Astrocyte of the spinal cord (primary cell): Measurements from ENCODE around the gene CNEP1R1.
A peak's percentile ranks its signal among the peaks of the same experiment; 100 is the strongest.

ENCODE experiments used
- DNase-seq: peaks from one replicate; pipeline ENCODE4 v3.0.0; 2011; ENCODE audit warnings: low read depth, low spot score
- H3K4me3 ChIP-seq: 2 replicates; pipeline ENCODE4 v1.5.1; 2011; ENCODE audit warnings: low read depth, mild to moderate bottlenecking, low read length, moderate library complexity
- in situ Hi-C: cut with HindIII; loops from 2 replicates; pipeline ENCODE4 v1.10.0; 2017; ENCODE audit warnings: low sequenced_read_pairs
- TF ChIP-seq, protein P1 (sequence below): IDR thresholded peaks from 2 replicates; pipeline ENCODE4 v1.5.1; 2012; ENCODE audit warnings: low read depth, mild to moderate bottlenecking, low read length, inconsistent platforms

Gene CNEP1R1

GRCh38 chr16:50079397-50080140 is 54.5 kb downstream of the CNEP1R1 start:
- H3K4me3 ChIP-seq = no peak overlapping the region
- peak; percentile 20 for DNase-seq
- in situ Hi-C loops = no loop called here
- TF ChIP-seq, protein P1, sequence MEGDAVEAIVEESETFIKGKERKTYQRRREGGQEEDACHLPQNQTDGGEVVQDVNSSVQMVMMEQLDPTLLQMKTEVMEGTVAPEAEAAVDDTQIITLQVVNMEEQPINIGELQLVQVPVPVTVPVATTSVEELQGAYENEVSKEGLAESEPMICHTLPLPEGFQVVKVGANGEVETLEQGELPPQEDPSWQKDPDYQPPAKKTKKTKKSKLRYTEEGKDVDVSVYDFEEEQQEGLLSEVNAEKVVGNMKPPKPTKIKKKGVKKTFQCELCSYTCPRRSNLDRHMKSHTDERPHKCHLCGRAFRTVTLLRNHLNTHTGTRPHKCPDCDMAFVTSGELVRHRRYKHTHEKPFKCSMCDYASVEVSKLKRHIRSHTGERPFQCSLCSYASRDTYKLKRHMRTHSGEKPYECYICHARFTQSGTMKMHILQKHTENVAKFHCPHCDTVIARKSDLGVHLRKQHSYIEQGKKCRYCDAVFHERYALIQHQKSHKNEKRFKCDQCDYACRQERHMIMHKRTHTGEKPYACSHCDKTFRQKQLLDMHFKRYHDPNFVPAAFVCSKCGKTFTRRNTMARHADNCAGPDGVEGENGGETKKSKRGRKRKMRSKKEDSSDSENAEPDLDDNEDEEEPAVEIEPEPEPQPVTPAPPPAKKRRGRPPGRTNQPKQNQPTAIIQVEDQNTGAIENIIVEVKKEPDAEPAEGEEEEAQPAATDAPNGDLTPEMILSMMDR = no peak

DNA sequence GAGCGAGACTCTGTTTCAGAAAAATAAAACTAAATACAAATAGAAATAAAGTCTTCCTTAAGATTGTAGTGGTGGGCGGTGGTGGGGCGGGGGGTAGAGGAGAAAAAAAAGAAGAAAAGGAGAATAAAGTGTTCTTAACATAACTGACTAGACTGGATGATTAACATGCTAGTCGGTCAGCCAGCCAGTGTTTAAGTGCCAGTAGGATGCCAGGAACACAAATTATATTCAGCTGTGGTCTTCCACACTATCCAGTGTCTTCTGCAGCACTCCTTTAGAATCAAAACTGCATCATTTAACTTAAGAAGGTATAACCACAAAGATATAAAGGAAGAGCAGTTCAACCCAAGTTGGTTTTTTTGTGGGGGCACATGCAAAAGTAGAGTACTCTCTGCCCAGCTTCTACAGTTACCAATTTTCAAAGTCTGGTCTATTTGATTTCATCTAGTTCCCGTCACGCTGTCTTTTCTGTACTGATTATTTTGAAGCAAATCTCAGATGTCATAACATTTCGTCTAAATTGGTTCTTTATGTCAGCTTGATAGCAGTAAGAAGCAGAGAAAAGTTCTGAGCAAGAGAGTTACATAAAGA is 56.5 kb downstream of the CNEP1R1 start:
- H3K4me3 ChIP-seq = no peak overlapping the region
- TF ChIP-seq, protein P1 = no peak
- in situ Hi-C loops = no loop called here
- DNase-seq = no peak

DNA sequence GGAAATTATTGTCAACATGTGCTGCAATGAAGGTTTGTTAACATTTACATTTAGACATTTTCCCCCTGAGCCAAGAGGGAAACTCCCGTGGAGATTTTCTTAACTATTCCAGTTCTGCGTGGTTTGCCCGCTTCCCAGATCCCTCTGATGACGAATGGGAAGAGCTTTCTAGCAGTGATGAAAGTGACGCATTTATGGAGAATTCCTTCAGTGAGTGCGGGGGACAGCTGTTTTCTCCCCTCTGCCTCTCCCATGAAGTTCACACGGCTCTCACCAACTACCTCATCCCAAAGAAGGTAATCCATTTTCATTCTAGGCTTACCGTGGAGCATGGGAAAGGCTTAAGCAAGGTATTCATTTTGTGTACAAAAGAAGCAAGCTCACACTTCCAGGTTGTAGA is 59.0 kb downstream of the CNEP1R1 start:
- TF ChIP-seq, protein P1 = no peak
- no peak overlapping the region for H3K4me3 ChIP-seq
- no peak for DNase-seq
- in situ Hi-C loops = no loop called here

DNA sequence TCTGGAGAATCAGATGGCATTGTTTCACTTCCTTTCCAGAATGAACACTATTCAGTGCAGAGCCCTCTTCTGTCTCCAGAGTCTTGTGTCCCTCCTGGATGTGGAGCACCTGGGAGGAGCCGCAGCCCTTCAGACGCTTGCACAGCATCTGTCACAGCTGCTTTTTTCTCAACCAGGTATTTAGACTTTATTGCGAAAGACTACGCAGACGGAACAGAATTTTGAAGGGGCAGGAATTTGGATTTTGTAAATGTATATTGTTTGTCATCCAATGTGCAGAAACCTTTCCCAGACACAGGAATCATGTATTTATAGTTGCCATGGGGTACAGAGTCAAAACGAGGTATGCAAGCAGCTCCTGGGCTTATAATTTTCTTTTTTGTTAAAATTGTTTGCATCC is 61.2 kb downstream of the CNEP1R1 start:
- H3K4me3 ChIP-seq = no peak overlapping the region
- in situ Hi-C loops = no loop called here
- TF ChIP-seq, protein P1 = no peak
- no peak for DNase-seq
